Activated naive CD8-positive, alpha-beta T cell (primary cell): ENCODE measurements around the gene NRXN2.

Experiments
- H3K27ac Mint-ChIP-seq: one replicate; pipeline ENCODE4 v1.8.0; 2021; ENCODE audit warnings: mixed read lengths
- H3K27me3 Mint-ChIP-seq: one replicate; pipeline ENCODE4 v1.8.0; 2021; ENCODE audit warnings: mixed read lengths
- H3K36me3 Mint-ChIP-seq: one replicate; pipeline ENCODE4 v1.8.0; 2021; ENCODE audit warnings: mixed read lengths
- H3K4me1 Mint-ChIP-seq: one replicate; pipeline ENCODE4 v1.8.0; 2021; ENCODE audit warnings: low read depth, mixed read lengths
- H3K4me3 Mint-ChIP-seq: one replicate; pipeline ENCODE4 v1.8.0; 2021; ENCODE audit warnings: mild to moderate bottlenecking, mixed read lengths
- H3K9me3 Mint-ChIP-seq: one replicate; pipeline ENCODE4 v1.8.0; 2021; ENCODE audit warnings: low read depth, mixed read lengths

Gene NRXN2

DNA sequence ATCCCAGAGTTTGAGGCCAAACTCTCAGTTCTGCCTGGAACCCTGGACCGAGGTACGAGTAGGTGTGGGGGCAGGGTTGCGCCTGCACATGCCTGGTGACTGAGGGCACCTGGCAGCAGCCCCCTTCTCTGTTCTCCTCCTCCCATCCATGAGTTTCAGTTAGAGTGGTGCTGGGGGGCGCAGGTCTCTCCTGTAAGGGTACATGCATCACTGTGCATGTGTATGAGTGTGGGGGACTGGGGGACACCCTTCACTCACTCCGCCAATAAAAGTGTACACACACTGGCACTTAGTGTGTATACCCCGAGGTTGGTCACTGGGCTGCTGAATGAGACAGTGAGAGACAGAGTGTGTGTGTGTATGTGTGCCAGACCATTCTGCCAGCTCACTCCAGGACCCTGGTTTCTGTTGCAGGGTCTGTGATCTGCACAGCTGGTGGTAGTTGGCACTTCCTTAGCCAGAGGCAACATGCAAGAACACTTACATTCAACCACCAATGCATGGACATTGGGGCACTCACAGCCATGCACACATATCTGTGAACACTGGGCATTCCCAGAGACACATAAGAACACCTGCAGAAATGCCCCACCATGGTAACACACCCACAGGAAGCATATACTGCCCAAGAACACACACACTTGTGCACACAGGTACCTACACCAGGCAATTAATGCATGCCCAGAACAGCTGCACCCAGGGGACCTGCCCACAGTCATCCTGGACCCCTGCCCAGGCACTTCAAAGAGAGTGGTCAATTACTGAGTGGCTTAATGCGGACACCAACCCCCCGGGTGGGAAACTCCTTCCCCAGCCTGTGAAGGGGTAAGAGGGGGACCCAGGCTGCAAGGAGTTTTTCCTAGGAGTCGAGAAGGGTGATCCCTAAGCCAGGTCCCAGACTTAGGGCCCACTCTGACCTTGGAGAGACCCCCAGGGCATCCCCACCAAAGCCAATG lies 1.2 kb upstream of the NRXN2 start:
- H3K4me1 Mint-ChIP-seq, result peaks cover 12% of the 10 kb centered on the region
- H3K9me3 Mint-ChIP-seq, result no peaks in the 10 kb centered on the region
- H3K27me3 Mint-ChIP-seq, result peaks cover 3% of the 10 kb centered on the region
- H3K4me3 Mint-ChIP-seq, result peak overlapping the region; percentile 75
- no peak overlapping the region for H3K27ac Mint-ChIP-seq
- no peaks in the 10 kb centered on the region for H3K36me3 Mint-ChIP-seq

DNA sequence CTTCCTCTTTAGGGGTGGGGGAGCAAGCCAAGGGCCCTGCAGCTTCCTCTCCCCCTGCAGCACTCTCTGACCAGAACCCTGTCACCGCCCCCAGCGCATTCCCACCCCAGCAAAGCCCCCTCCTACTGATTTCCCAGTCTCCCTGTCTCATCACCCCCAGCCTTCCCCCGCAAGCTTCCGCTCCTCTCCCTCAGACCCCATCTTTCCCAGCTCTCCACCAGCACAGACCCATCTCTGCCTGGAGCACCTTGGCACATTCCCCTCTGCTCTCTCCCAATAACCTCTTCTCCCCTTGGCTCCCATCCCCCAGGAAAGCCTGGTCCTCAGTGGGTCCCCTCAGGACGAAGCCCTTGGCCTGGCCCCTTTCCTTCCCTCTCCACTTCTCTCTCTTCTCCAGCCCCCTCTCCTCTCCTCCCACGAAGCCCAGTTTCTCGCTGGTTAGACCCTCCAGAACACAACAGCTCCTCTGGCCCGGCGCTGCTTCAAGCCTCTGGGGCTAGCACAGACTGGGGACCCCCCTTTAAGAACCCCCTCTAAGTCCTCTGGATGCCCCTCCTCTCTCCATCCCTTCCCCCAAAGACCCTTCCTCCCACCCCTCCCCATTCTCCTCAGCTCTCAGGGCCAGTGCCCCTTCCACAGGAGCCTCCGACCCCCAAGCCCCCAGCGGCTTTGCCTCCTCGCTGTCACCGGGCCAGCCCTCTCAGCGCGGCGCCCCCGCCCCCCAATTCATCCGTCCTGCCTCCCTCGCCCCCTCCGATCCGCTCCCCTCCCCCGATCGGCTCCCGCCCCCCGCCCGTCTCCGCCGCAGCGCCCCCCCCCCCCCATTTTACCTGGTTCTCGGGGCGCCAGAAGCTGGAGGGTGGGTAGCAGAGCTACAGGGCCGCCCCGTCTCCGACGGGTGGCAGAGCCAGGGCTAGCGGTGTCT lies 594 bp downstream of the NRXN2 start:
- Mint-ChIP-seq H3K4me1 (peaks cover 12% of the 10 kb centered on the region), H3K27ac (no peak overlapping the region), H3K4me3 (peak overlapping the region; percentile 46), H3K36me3 (no peaks in the 10 kb centered on the region), H3K9me3 (no peaks in the 10 kb centered on the region), H3K27me3 (peaks cover 6% of the 10 kb centered on the region)

DNA sequence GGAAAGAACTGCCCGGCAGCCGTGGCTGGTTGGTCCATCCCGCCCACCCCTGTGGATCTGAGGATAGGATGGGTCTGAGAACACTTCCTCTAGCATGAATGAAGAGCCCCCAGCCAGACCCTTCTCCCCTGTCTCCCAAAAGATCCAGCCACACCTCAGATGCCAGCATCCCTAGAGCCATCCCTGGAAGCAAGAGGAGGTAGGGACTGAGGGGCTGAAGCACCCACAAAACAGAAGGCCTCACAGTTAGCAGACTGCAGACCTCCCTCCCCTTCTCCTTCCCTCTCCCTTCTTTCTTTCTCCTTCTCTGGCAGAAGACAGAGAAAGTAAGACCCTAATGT lies 1.7 kb downstream of the NRXN2 start:
- no peak overlapping the region for H3K4me3 Mint-ChIP-seq
- H3K9me3 Mint-ChIP-seq, result no peaks in the 10 kb centered on the region
- peaks cover 12% of the 10 kb centered on the region for H3K4me1 Mint-ChIP-seq
- no peaks in the 10 kb centered on the region for H3K36me3 Mint-ChIP-seq
- peaks cover 7% of the 10 kb centered on the region for H3K27me3 Mint-ChIP-seq
- no peak overlapping the region for H3K27ac Mint-ChIP-seq

DNA sequence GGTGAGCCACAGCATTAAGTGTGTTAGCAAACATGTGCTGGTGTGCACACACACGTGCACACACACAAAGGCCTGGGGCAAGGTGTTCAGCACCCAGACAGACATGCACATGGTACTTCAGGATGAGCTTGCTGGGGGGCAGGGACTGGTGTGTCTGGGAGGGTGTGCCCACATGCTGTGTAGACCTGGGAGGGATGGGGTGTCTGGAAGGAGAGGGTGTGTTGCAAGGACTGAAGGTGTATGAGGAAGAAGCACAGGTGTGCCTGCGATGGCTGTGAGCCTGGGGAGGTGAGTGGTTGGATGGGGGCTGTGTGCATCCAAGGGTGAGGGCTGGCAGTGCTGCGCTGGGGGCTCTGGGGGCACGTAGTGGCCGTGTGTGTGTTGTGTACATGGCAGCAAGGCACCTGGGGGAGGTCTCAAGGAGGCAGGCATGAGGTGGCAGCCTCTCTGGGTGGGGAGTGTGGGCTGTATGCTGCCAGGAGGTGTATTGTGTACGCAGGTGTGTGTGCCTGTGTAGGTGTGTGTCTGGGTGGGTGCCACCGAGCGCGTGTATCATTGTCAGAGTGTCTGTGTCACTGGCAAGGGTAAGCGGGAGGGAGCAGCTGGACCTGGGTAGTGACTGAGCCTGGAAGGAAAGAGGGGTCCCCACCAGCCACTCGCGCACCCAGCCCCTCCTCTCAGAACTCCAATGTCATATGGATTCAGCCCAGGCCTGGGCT lies 2.2 kb downstream of the NRXN2 start:
- H3K27me3 Mint-ChIP-seq, result peaks cover 8% of the 10 kb centered on the region
- H3K27ac Mint-ChIP-seq, result no peak overlapping the region

DNA sequence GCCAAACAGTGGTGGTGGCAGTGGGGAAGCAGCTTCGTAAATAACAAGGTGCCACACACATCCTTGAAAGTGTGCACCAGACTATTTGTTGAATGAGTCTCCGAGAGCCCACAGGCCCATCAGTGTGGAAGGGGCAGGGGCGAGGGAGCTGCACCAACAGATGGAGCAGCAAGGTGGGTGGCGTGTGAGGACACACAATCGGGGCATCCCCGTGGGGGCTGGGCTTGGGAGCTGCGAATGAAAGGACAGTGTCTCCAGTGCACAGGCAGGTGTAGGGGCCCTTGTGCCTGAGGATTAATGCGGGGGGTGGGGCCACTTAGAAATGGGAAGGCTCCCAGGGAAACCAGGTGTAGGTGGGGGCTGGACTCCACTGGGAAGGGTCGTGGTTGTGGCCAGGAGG lies 2.8 kb downstream of the NRXN2 start:
- H3K9me3 Mint-ChIP-seq, result no peaks in the 10 kb centered on the region

More for the DNA sequence above, 2.2 kb downstream of the NRXN2 start:
- Mint-ChIP-seq H3K4me1 (peaks cover 12% of the 10 kb centered on the region), H3K9me3 (no peaks in the 10 kb centered on the region), H3K36me3 (no peaks in the 10 kb centered on the region), H3K4me3 (no peak overlapping the region)

DNA sequence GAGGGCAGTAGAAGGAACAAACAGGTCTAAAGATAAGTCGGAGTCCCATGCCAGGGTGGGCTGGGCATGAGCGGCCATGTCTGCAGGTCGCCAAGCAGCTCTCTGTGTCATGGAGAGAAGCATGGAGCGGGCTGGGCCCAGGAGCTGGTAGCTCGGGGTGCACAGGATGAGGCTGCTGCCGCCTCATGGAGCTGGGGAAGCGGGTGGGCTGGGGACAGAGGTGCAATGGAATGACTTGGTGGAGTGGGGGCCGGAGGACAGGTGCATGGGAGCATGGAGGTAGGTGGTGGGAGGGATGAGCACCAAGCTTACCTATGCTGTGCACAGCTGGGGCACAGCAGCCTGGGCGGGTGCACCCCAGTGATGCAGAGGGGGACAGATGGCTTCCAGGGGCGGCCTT lies 3.6 kb downstream of the NRXN2 start:
- Mint-ChIP-seq H3K4me1 (peaks cover 7% of the 10 kb centered on the region), H3K27me3 (peaks cover 16% of the 10 kb centered on the region), H3K4me3 (no peak overlapping the region), H3K36me3 (no peaks in the 10 kb centered on the region), H3K27ac (no peak overlapping the region), H3K9me3 (no peaks in the 10 kb centered on the region)

More for the DNA sequence above, 2.8 kb downstream of the NRXN2 start:
- peaks cover 8% of the 10 kb centered on the region for H3K4me1 Mint-ChIP-seq
- H3K4me3 Mint-ChIP-seq, result no peak overlapping the region
- no peaks in the 10 kb centered on the region for H3K36me3 Mint-ChIP-seq
- H3K27ac Mint-ChIP-seq, result no peak overlapping the region
- H3K27me3 Mint-ChIP-seq, result peaks cover 10% of the 10 kb centered on the region

DNA sequence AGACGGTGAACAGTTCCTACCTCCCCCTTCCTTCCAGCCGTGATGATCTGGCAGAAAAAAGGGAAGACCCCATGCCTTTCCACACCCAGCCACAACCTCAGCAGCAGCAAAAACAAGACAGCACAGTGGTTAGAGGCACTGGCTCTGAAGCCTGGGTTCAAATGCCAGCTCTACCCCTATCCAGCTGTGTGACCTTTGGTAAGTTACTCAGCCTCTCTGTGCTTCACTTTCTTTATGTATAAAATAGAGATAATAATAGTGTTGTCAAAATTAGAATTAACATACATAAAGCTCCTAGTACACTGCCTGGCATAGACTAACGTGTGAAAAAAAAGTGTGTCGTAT lies 4.2 kb downstream of the NRXN2 start:
- no peak overlapping the region for H3K27ac Mint-ChIP-seq
- peaks cover 4% of the 10 kb centered on the region for H3K4me1 Mint-ChIP-seq
- peaks cover 17% of the 10 kb centered on the region for H3K27me3 Mint-ChIP-seq

DNA sequence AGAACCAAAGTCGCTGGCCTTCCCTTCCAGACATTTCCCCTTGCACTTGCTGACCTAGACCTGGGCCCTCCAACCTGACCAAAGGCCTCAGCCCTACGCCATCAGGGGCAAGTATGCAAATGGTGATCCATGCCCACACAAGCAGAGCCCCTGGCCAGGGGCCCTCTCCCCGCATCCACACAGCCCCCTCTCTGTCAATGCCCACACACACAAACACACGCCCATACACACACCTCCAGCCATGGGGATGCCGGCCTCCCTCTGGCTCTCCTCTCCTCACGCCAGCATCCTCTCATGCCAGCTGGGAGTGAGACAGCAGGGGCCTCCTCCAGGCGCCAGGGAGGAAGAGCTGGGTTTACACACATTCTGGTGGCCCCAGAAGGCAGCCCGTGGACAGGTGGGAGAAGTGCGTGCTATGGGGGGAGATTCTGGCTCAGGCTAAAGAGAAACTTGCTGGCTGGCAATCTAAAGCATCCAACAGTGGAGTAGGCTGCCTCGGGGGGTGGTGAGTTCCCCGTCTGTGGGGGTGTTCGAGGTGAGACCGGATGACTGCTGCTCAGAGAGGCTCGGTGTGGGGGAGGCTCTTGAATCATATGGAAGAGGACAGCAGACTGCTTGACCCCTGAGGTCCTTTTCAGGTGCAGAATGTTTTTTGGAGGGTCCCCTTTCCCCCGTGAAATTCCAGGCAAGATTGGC lies 4.8 kb downstream of the NRXN2 start:
- H3K4me1 Mint-ChIP-seq, result peaks cover 4% of the 10 kb centered on the region
- no peaks in the 10 kb centered on the region for H3K36me3 Mint-ChIP-seq
- no peaks in the 10 kb centered on the region for H3K9me3 Mint-ChIP-seq
- no peak overlapping the region for H3K27ac Mint-ChIP-seq
- no peak overlapping the region for H3K4me3 Mint-ChIP-seq
- H3K27me3 Mint-ChIP-seq, result peaks cover 17% of the 10 kb centered on the region

More for the DNA sequence above, 4.2 kb downstream of the NRXN2 start:
- H3K9me3 Mint-ChIP-seq, result no peaks in the 10 kb centered on the region
- H3K36me3 Mint-ChIP-seq, result no peaks in the 10 kb centered on the region
- no peak overlapping the region for H3K4me3 Mint-ChIP-seq

DNA sequence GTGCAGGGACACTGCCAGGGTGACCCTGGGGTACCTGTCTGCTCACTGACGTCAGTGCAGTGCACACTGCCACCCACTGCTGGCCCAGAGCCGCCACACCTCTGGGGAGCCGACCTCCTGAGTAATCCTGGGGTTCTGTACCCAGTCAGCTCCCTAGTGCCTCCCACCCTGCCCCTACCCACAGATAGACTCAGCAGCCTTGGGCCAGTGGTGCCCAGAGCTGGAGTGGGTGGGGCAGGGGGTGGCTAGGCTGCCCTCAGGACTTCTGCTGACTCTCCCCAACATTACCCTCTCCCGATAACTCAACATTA lies 5.8 kb downstream of the NRXN2 start:
- Mint-ChIP-seq H3K9me3 (no peaks in the 10 kb centered on the region), H3K4me3 (no peak overlapping the region), H3K36me3 (no peaks in the 10 kb centered on the region), H3K4me1 (peaks cover 7% of the 10 kb centered on the region), H3K27me3 (peaks cover 15% of the 10 kb centered on the region), H3K27ac (no peak overlapping the region)

DNA sequence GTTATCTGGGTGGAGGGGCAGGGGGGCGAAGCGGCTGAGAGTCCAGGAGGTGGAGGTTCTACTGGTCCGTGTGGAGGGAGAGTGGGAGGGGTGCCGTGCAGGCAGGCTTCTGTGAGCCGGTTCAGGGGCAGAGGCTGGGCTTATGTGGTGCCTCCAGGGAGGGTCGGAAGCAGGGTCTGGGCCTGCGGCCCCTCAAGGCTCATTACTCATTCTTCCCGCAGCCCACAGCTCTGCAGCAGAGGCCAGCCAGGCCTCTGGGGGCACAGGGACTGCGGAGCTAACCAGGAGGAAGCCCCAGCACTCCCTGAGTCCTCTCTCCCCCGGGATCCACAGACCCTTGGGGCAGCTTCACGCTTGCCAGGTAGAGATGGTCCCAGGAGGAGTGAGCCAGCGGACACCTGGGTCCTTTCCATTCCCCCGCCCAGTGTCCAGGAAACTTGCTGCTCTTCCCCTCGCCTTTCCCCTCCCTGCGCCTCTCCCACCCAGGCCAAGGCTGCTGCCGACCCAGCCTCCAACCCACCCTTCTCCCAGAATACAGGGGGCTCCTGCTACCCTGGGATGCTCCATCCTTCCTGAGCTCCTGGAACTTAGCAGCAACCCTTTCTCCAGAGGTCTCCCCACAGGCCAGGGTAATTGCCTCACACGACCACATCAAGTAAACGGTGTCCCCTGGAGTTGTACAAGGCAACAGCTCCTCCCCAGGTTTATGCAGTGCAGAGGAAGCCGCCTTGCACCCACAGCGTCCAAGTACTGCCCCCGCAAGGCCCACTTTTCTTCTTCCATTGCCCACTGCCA lies 6.3 kb downstream of the NRXN2 start:
- Mint-ChIP-seq H3K36me3 (no peaks in the 10 kb centered on the region), H3K27me3 (peaks cover 19% of the 10 kb centered on the region), H3K9me3 (no peaks in the 10 kb centered on the region), H3K4me1 (peaks cover 12% of the 10 kb centered on the region), H3K4me3 (no peak overlapping the region), H3K27ac (no peak overlapping the region)

DNA sequence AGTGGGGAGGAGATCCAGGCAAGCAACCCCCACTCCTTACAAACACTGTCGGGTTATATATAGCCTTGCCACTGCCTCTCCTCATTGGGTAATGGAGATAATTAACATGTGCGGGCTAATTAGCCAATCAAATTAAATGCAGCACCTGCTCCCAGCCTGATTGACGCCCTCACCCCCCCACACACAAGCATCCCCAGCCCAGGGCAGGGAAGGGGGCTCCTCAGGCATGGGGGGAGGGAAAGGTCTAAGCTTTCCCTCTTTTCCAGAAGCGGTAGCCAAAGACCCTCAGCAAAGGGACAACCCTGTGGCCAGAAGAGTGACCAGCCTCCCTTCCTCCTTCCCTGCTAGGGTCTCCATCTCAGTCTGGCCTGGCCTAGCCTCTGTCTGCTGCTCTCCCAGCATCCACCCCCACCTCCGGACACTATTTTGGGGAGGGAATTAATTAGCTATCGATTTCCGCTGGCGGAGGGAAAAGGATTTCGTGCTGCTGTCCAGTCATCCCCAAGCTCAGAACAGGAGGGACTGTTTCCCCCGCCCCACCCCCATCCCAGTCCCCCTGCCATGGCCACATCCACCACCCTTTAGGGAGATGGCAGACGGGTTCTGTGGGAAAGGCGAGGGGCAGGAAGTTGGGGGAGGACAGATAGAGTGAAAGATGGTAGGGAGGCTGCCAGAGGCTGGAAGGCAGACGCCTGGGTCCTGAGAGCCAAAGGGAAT lies 7.1 kb downstream of the NRXN2 start:
- Mint-ChIP-seq H3K36me3 (no peaks in the 10 kb centered on the region), H3K4me3 (no peak overlapping the region), H3K27ac (no peak overlapping the region), H3K9me3 (no peaks in the 10 kb centered on the region), H3K27me3 (peaks cover 24% of the 10 kb centered on the region), H3K4me1 (peaks cover 15% of the 10 kb centered on the region)

DNA sequence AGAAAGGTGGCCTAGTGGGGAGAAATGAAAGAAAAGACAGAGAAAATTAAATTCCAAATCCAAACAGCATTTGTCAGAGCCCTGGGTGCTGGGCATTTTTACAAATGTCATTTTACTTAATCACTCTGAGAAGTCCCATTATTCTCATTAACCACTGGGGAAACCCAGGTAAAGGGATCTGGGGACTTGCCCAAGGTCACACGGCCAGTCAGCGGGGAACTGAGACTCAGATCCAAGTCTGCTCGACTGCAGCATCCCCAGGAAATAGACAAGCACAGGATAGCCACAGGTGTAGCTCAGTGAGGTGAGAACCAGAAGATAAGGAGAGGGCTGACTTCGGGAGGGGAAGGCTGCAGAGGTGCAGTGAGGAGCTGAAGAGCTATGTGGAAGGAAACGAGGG lies 7.9 kb downstream of the NRXN2 start:
- peaks cover 17% of the 10 kb centered on the region for H3K4me1 Mint-ChIP-seq
- no peaks in the 10 kb centered on the region for H3K36me3 Mint-ChIP-seq
- no peak overlapping the region for H3K27ac Mint-ChIP-seq
- H3K27me3 Mint-ChIP-seq, result peaks cover 30% of the 10 kb centered on the region
- H3K9me3 Mint-ChIP-seq, result no peaks in the 10 kb centered on the region
- H3K4me3 Mint-ChIP-seq, result peak overlapping the region; percentile 4

DNA sequence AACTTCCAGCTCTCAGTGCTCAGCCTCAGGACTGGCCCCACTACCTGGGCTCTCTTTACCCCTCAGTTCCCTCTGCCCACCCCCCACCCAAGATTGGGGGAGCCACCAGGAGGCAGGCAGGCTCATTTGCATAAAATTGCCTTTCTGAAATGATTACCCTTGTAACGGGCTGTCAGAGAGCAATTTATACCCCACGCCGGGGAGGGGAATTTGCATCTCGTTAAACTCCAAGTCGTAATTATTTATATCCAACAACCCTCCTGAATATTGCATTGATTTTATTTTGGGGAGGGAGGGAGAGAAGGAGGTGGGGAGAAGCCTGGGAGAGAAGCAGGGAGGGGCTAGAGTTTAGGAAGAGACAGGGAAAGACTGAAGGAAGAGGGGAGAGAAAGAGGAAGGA lies 8.3 kb downstream of the NRXN2 start:
- Mint-ChIP-seq H3K36me3 (no peaks in the 10 kb centered on the region), H3K4me1 (peaks cover 17% of the 10 kb centered on the region), H3K27ac (no peak overlapping the region), H3K4me3 (peak overlapping the region; percentile 76), H3K27me3 (peaks cover 32% of the 10 kb centered on the region), H3K9me3 (no peaks in the 10 kb centered on the region)
